HEK293 (cell line): ENCODE results near the gene SUMF1.

Experiments
- CTCF ChIA-PET: fragments of 350-600 bp; formaldehyde crosslinking; extraction: SDS; loops from one replicate; lab custom pipeline; 2021; ENCODE audit warnings: antibody characterized with exemption; lab: Yijun Ruan, JAX
- POLR2A ChIA-PET: fragments of 300-600 bp; formaldehyde crosslinking; extraction: SDS; loops from one replicate; lab custom pipeline; 2020; ENCODE audit warnings: antibody characterized with exemption, inconsistent platforms; lab: Yijun Ruan, JAX
- H3K27ac ChIP-seq: fragments of 200-500 bp; sonication (Bioruptor generic); 2 replicates; pipeline ENCODE4 v1.5.1; 2014; ENCODE audit warnings: low read depth, low read length, control low read depth, inconsistent platforms; ENCODE audit errors: extremely low read depth
- H3K36me3 ChIP-seq, 2 experiments: fragments of 200-500 bp in 1 of 2; sonication (Bioruptor generic) in 1 of 2; 1 replicate in 1 of 2; 2 replicates in 1 of 2; pipeline ENCODE4 v1.5.1; 2014 to 2017; ENCODE audit warnings: inconsistent platforms in 2 of 2, low read length in 2 of 2; ENCODE audit not compliant: control insufficient read depth in 2 of 2, insufficient read depth in 1 of 2
- H3K4me1 ChIP-seq: fragments of 200-500 bp; sonication (Bioruptor generic); 2 replicates; pipeline ENCODE4 v1.5.1; 2014; ENCODE audit warnings: mild to moderate bottlenecking, low read length, inconsistent platforms; ENCODE audit not compliant: control insufficient read depth, insufficient read depth
- H3K4me3 ChIP-seq: 2 replicates; pipeline ENCODE4 v1.5.1; 2011; ENCODE audit warnings: low read depth, mild to moderate bottlenecking, control low read depth, low read length, moderate library complexity
- H3K9me3 ChIP-seq: fragments of 200-500 bp; sonication (Bioruptor generic); 2 replicates; pipeline ENCODE4 v1.5.1; 2014; ENCODE audit warnings: low read depth, low read length, inconsistent platforms; ENCODE audit not compliant: control insufficient read depth, insufficient read depth
- GLI4 ChIP-seq: fragments of 450-650 bp; formaldehyde crosslinking; IDR thresholded peaks from 2 replicates; pipeline ENCODE4 v1.5.1; 2016; ENCODE audit warnings: missing biosample characterization, missing genetic modification characterization
- MZF1 ChIP-seq: fragments of 450-650 bp; formaldehyde crosslinking; IDR thresholded peaks from 2 replicates; pipeline ENCODE4 v1.5.1; 2017; ENCODE audit warnings: missing biosample characterization, missing genetic modification characterization, borderline replicate concordance
- SALL2 ChIP-seq: fragments of 450-650 bp; formaldehyde crosslinking; IDR thresholded peaks from 2 replicates; pipeline ENCODE4 v1.5.0; 2017; ENCODE audit warnings: missing biosample characterization, mild to moderate bottlenecking, missing genetic modification characterization, borderline replicate concordance
- YY1 ChIP-seq: fragments of 450-650 bp; formaldehyde crosslinking; IDR thresholded peaks from 2 replicates; pipeline ENCODE4 v1.5.1; 2018; ENCODE audit warnings: missing biosample characterization, missing genetic modification characterization
- ZFHX2 ChIP-seq: fragments of 450-650 bp; formaldehyde crosslinking; conservative IDR thresholded peaks from 2 replicates; pipeline ENCODE4 v1.5.1; 2016; ENCODE audit warnings: missing biosample characterization, missing genetic modification characterization
- ZNF16 ChIP-seq: fragments of 450-650 bp; formaldehyde crosslinking; IDR thresholded peaks from 2 replicates; pipeline ENCODE4 v1.5.1; 2016; ENCODE audit warnings: low read depth, missing biosample characterization, missing genetic modification characterization
- ZNF239 ChIP-seq: fragments of 450-650 bp; formaldehyde crosslinking; IDR thresholded peaks from 2 replicates; pipeline ENCODE4 v1.5.1; 2016; ENCODE audit warnings: missing biosample characterization, missing genetic modification characterization
- ZNF248 ChIP-seq: fragments of 450-650 bp; formaldehyde crosslinking; IDR thresholded peaks from 2 replicates; pipeline ENCODE4 v1.5.1; 2017; ENCODE audit warnings: missing biosample characterization, missing genetic modification characterization
- ZNF26 ChIP-seq: fragments of 450-650 bp; formaldehyde crosslinking; IDR thresholded peaks from 2 replicates; pipeline ENCODE4 v1.5.1; 2016; ENCODE audit warnings: missing biosample characterization, missing genetic modification characterization
- ZNF266 ChIP-seq: fragments of 450-650 bp; formaldehyde crosslinking; IDR thresholded peaks from 2 replicates; pipeline ENCODE4 v1.5.1; 2016; ENCODE audit warnings: missing biosample characterization, missing genetic modification characterization, low read depth
- ZNF350 ChIP-seq: fragments of 450-650 bp; formaldehyde crosslinking; IDR thresholded peaks from 2 replicates; pipeline ENCODE4 v1.5.0; 2017; ENCODE audit warnings: missing biosample characterization, mild to moderate bottlenecking, missing genetic modification characterization
- ZNF394 ChIP-seq: fragments of 450-650 bp; formaldehyde crosslinking; IDR thresholded peaks from 2 replicates; pipeline ENCODE4 v1.5.1; 2016; ENCODE audit warnings: missing biosample characterization, missing genetic modification characterization, mild to moderate bottlenecking, moderate library complexity, borderline replicate concordance
- ZNF398 ChIP-seq: fragments of 450-650 bp; formaldehyde crosslinking; IDR thresholded peaks from 2 replicates; pipeline ENCODE4 v1.5.1; 2017; ENCODE audit warnings: missing biosample characterization, missing genetic modification characterization
- ZNF529 ChIP-seq: fragments of 450-650 bp; formaldehyde crosslinking; IDR thresholded peaks from 2 replicates; pipeline ENCODE4 v1.5.1; 2017; ENCODE audit warnings: missing genetic modification characterization, missing biosample characterization; ENCODE audit not compliant: insufficient replicate concordance
- ZNF558 ChIP-seq: fragments of 450-650 bp; formaldehyde crosslinking; IDR thresholded peaks from 2 replicates; pipeline ENCODE4 v1.5.1; 2016; ENCODE audit warnings: missing biosample characterization, missing genetic modification characterization
- ZNF600 ChIP-seq: fragments of 450-650 bp; formaldehyde crosslinking; IDR thresholded peaks from 2 replicates; pipeline ENCODE4 v1.5.1; 2016; ENCODE audit warnings: missing biosample characterization, missing genetic modification characterization
- ZNF664 ChIP-seq: fragments of 450-650 bp; formaldehyde crosslinking; IDR thresholded peaks from 2 replicates; pipeline ENCODE4 v1.5.1; 2016; ENCODE audit warnings: missing biosample characterization, missing genetic modification characterization
- ZNF707 ChIP-seq: fragments of 450-650 bp; formaldehyde crosslinking; IDR thresholded peaks from 2 replicates; pipeline ENCODE4 v1.5.1; 2016; ENCODE audit warnings: missing biosample characterization, missing genetic modification characterization
- ZNF837 ChIP-seq: fragments of 450-650 bp; formaldehyde crosslinking; IDR thresholded peaks from 2 replicates; pipeline ENCODE4 v1.5.1; 2016; ENCODE audit warnings: missing biosample characterization, missing genetic modification characterization
- ZSCAN23 ChIP-seq: fragments of 450-650 bp; formaldehyde crosslinking; IDR thresholded peaks from 2 replicates; pipeline ENCODE4 v1.5.1; 2016; ENCODE audit warnings: missing biosample characterization, missing genetic modification characterization
- TF ChIP-seq, protein P1 (sequence below): fragments of 450-650 bp; formaldehyde crosslinking; IDR thresholded peaks from 2 replicates; pipeline ENCODE4 v1.5.1; 2017; ENCODE audit warnings: missing biosample characterization, mild to moderate bottlenecking, missing genetic modification characterization, moderate library complexity

SUMF1 gene

GRCh38 chr3:4323246-4324027 is 143.6 kb downstream of the SUMF1 start:
- CTCF ChIA-PET, result interaction anchor here (0.6 kb wide), 1 partner anchor 1446 kb away, joined by 3 read pairs; no protein-coding TSS in a partner anchor
- no peak for TF ChIP-seq ZNF600 (tag by site-specific recombination)
- TF ChIP-seq YY1 (tag by site-specific recombination), result no peak
- TF ChIP-seq ZNF266 (tag by site-specific recombination), result no peak
- TF ChIP-seq GLI4, result no peak
- TF ChIP-seq, all 188 proteins: peak for 0
- Histone ChIP-seq H3K36me3 (no peaks in the 10 kb centered on the region), H3K27ac (no peak overlapping the region), H3K4me1 (peaks cover 9% of the 10 kb centered on the region), H3K4me3 (no peak overlapping the region), H3K9me3 (no peaks in the 10 kb centered on the region)
- POLR2A ChIA-PET, result no interaction called here

GRCh38 chr3:4322635-4323034 is 144.4 kb downstream of the SUMF1 start:
- ChIA-PET POLR2A (no interaction called here), CTCF (no interaction called here)
- Histone ChIP-seq H3K36me3 (no peaks in the 10 kb centered on the region), H3K27ac (no peak overlapping the region), H3K9me3 (no peaks in the 10 kb centered on the region), H3K4me1 (peaks cover 9% of the 10 kb centered on the region), H3K4me3 (no peak overlapping the region)
- no peak for TF ChIP-seq ZNF707
- TF ChIP-seq ZNF664 (tag by site-specific recombination), result 0 out of 2 replicates have a peak, but pooled peaks have one; percentile 8

DNA sequence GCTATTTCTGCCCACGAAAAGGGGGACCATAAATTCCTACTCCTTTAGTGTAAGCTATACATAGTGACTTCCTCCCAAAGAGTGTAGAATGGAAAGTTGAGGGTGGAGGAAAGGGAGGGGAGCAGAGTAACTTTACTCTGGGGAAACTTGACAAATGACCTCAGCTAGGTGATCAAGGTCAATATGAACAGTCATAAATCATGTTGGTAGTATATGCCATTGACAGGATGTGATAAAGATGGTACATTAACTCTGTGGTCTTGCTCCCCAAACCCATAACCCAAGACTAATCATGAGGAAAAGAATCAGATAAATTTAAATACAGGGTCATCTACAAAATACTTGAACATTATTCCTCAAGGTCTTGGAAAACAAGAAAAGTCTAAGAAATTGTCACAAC is 145.3 kb downstream of the SUMF1 start:
- CTCF ChIA-PET, result no interaction called here
- POLR2A ChIA-PET, result no interaction called here
- H3K4me3 ChIP-seq, result no peak overlapping the region
- no peak overlapping the region for H3K27ac ChIP-seq
- no peak for TF ChIP-seq ZNF239 (tag by site-specific recombination)
- TF ChIP-seq ZNF398, result peak; percentile 49; the same call in 1 of the 2 replicates
- H3K36me3 ChIP-seq, result peaks cover 0 to 3% of the 10 kb centered on the region in 2 experiments; a peak in 1 of 3 replicates
- H3K9me3 ChIP-seq, result no peaks in the 10 kb centered on the region
- peaks cover 9% of the 10 kb centered on the region for H3K4me1 ChIP-seq

- H3K4me3 ChIP-seq, result no peak overlapping the region
- peaks cover 0 to 10% of the 10 kb centered on the region in 2 experiments; a peak in 2 of 3 replicates for H3K36me3 ChIP-seq
- POLR2A ChIA-PET, result no interaction called here
- H3K4me1 ChIP-seq, result peaks cover 9% of the 10 kb centered on the region
- CTCF ChIA-PET, result interaction anchor here (0.6 kb wide), 1 partner anchor 23 kb away, joined by 3 read pairs; no protein-coding TSS in a partner anchor
- H3K9me3 ChIP-seq, result no peaks in the 10 kb centered on the region
- peak overlapping the region; percentile 26; the same call in 1 of the 2 replicates for H3K27ac ChIP-seq
- TF ChIP-seq ZFHX2 (tag by site-specific recombination) (no peak), MZF1 (tag by site-specific recombination) (peak; percentile 68; the same call in 1 of the 2 replicates), ZNF529 (tag by site-specific recombination) (no peak), ZSCAN23 (tag by site-specific recombination) (no peak), ZNF394 (no peak), ZNF248 (tag by site-specific recombination) (no peak), ZNF837 (tag by site-specific recombination) (no peak), ZNF350 (tag by site-specific recombination) (no peak; the same call in 1 of the 2 replicates), ZNF16 (tag by site-specific recombination) (no peak), SALL2 (tag by site-specific recombination) (no peak), ZNF558 (tag by site-specific recombination) (no peak), ZNF26 (tag by site-specific recombination) (no peak)
- TF ChIP-seq, protein P1, sequence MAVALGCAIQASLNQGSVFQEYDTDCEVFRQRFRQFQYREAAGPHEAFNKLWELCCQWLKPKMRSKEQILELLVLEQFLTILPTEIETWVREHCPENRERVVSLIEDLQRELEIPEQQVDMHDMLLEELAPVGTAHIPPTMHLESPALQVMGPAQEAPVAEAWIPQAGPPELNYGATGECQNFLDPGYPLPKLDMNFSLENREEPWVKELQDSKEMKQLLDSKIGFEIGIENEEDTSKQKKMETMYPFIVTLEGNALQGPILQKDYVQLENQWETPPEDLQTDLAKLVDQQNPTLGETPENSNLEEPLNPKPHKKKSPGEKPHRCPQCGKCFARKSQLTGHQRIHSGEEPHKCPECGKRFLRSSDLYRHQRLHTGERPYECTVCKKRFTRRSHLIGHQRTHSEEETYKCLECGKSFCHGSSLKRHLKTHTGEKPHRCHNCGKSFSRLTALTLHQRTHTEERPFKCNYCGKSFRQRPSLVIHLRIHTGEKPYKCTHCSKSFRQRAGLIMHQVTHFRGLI (tag by site-specific recombination), result no peak
Measured at GRCh38 chr3:4320096-4320911, 146.8 kb downstream of the SUMF1 start.
